Ramos (cell line): ENCODE measurements around the gene DSTN.

ENCODE experiments used
- in situ Hi-C: fragments of 300-500 bp; cut with MboI; formaldehyde crosslinking; loops from one replicate; pipeline ENCODE4 v1.14.3; 2022; ENCODE audit warnings: low sequenced_read_pairs; ENCODE audit not compliant: unreplicated experiment

The DSTN gene

GRCh38 chr20:17569616-17570346, at the start of gene DSTN:
TSS of gene DSTN (plus strand) at chr20:17570075. CDS start at chr20:17570209, 134 bp downstream.
- in situ Hi-C loops = no loop called here

- in situ Hi-C loops = loop anchor here (25.0 kb wide), 1 partner anchor 767 kb away; the partner anchor contains the start of gene ZNF133
Measured at GRCh38 chr20:17520583-17520982, 49.3 kb upstream of the DSTN start.

- in situ Hi-C loops = loop anchor here (25.0 kb wide), 1 partner anchor 765 kb away; the partner anchor contains the start of gene ZNF133
Measured at GRCh38 chr20:17522528-17522927, 47.3 kb upstream of the DSTN start.

GRCh38 chr20:17523326-17523725, 46.5 kb upstream of the DSTN start:
- in situ Hi-C loops = loop anchor here (25.0 kb wide), 1 partner anchor 764 kb away; the partner anchor contains the start of gene ZNF133

- in situ Hi-C loops = loop anchor here (25.0 kb wide), 1 partner anchor 763 kb away; the partner anchor contains the start of gene ZNF133
Measured at GRCh38 chr20:17524560-17524959, 45.3 kb upstream of the DSTN start.

GRCh38 chr20:17525132-17525531, 44.7 kb upstream of the DSTN start:
- in situ Hi-C loops = loop anchor here (25.0 kb wide), 1 partner anchor 387 kb away; no protein-coding TSS in a partner anchor

GRCh38 chr20:17525650-17526049, 44.2 kb upstream of the DSTN start:
- in situ Hi-C loops = loop anchor here (25.0 kb wide), 1 partner anchor 387 kb away; no protein-coding TSS in a partner anchor

- in situ Hi-C loops = loop anchor here (25.0 kb wide), 1 partner anchor 383 kb away; no protein-coding TSS in a partner anchor
Measured at GRCh38 chr20:17529586-17529985, 40.3 kb upstream of the DSTN start.

- in situ Hi-C loops = loop anchor here (25.0 kb wide), 1 partner anchor 382 kb away; no protein-coding TSS in a partner anchor
Measured at GRCh38 chr20:17530153-17530552, 39.7 kb upstream of the DSTN start.

GRCh38 chr20:17530716-17531664, 38.9 kb upstream of the DSTN start, which contains the start of gene BFSP1:
TSS of gene BFSP1 (minus strand) at chr20:17531379. CDS start at chr20:17531329, 50 bp downstream.
- in situ Hi-C loops = loop anchor here (25.0 kb wide), 1 partner anchor 381 kb away; no protein-coding TSS in a partner anchor

GRCh38 chr20:17531665-17532025, 38.2 kb upstream of the DSTN start:
- in situ Hi-C loops = loop anchor here (25.0 kb wide), 1 partner anchor 381 kb away; no protein-coding TSS in a partner anchor

- in situ Hi-C loops = loop anchor here (25.0 kb wide), 1 partner anchor 379 kb away; no protein-coding TSS in a partner anchor
Measured at GRCh38 chr20:17533396-17533795, 36.5 kb upstream of the DSTN start.

- in situ Hi-C loops = loop anchor here (25.0 kb wide), 1 partner anchor 378 kb away; no protein-coding TSS in a partner anchor
Measured at GRCh38 chr20:17534077-17534476, 35.8 kb upstream of the DSTN start.

- in situ Hi-C loops = loop anchor here (25.0 kb wide), 1 partner anchor 375 kb away; no protein-coding TSS in a partner anchor
Measured at GRCh38 chr20:17536944-17537444, 32.9 kb upstream of the DSTN start.

- in situ Hi-C loops = loop anchor here (25.0 kb wide), 1 partner anchor 374 kb away; no protein-coding TSS in a partner anchor
Measured at GRCh38 chr20:17537959-17538358, 31.9 kb upstream of the DSTN start.

GRCh38 chr20:17538517-17539170, 31.2 kb upstream of the DSTN start:
- in situ Hi-C loops = loop anchor here (25.0 kb wide), 1 partner anchor 374 kb away; no protein-coding TSS in a partner anchor

- in situ Hi-C loops = loop anchor here (25.0 kb wide), 1 partner anchor 371 kb away; no protein-coding TSS in a partner anchor
Measured at GRCh38 chr20:17541596-17541995, 28.3 kb upstream of the DSTN start.

- in situ Hi-C loops = loop anchor here (25.0 kb wide), 1 partner anchor 370 kb away; no protein-coding TSS in a partner anchor
Measured at GRCh38 chr20:17541996-17542395, 27.9 kb upstream of the DSTN start.

- in situ Hi-C loops = loop anchor here (25.0 kb wide), 1 partner anchor 370 kb away; no protein-coding TSS in a partner anchor
Measured at GRCh38 chr20:17542481-17542880, 27.4 kb upstream of the DSTN start.
